ENCODE results near the gene SEC61G.

Gene SEC61G

GRCh38 chr7:54719974-54720373 lies 39.0 kb downstream of the SEC61G start:
- TF ChIP-seq, protein P1, sequence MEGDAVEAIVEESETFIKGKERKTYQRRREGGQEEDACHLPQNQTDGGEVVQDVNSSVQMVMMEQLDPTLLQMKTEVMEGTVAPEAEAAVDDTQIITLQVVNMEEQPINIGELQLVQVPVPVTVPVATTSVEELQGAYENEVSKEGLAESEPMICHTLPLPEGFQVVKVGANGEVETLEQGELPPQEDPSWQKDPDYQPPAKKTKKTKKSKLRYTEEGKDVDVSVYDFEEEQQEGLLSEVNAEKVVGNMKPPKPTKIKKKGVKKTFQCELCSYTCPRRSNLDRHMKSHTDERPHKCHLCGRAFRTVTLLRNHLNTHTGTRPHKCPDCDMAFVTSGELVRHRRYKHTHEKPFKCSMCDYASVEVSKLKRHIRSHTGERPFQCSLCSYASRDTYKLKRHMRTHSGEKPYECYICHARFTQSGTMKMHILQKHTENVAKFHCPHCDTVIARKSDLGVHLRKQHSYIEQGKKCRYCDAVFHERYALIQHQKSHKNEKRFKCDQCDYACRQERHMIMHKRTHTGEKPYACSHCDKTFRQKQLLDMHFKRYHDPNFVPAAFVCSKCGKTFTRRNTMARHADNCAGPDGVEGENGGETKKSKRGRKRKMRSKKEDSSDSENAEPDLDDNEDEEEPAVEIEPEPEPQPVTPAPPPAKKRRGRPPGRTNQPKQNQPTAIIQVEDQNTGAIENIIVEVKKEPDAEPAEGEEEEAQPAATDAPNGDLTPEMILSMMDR (IDR thresholded peaks at IDR 0.05; ENCODE audit: low read depth, low read length) = no peak
- H3K4me3 ChIP-seq (ENCODE audit: low read depth, low read length) = no peak overlapping the region
- in situ Hi-C loops (cut with HindIII; ENCODE audit: low sequenced_read_pairs) = no loop called here
- no peak for DNase-seq (ENCODE audit: low read depth, low spot score)

DNA sequence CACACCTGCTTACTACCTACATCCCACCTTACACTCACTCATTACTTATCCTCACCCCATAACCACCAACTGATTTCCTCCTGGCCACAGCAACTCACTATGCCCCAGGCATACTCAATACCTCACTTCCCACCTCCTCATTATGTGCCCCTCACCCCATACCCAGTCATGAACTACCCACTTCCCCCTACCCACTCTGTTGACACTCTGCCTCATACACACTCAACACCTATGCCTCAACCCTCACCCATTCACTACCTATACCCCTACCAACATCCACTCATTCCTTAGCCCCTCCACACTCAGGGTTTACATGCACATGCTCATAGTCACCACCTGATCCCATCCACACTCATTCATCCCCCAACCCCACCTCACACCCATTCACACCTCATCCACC lies 39.6 kb downstream of the SEC61G start:
- H3K4me3 ChIP-seq (ENCODE audit: low read depth, low read length) = no peak overlapping the region
- TF ChIP-seq, protein P1 (IDR thresholded peaks at IDR 0.05; ENCODE audit: low read depth, low read length) = no peak
- DNase-seq (ENCODE audit: low read depth, low spot score) = no peak
- in situ Hi-C loops (cut with HindIII; ENCODE audit: low sequenced_read_pairs) = no loop called here

DNA sequence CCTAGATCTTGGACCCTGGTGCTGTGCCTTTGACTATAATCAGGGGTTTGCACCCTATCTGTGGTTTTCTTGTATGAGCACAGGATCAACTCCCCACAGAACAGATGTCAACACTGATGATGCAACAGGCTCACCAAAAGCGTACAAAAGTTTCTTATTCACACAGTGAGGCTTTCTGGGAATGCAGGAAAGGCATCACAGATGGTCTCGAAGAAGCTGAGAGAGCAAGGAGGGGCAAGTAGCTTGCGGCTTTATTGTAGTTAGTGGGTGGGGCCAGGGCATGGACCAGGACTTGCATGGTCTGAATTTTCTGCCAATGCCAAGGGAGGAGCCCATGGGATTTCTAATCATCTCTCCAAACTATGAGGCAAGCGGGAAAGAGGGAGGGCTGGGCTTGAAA lies 46.2 kb downstream of the SEC61G start:
- TF ChIP-seq, protein P1 (IDR thresholded peaks at IDR 0.05; ENCODE audit: low read depth, low read length) = no peak
- DNase-seq (ENCODE audit: low read depth, low spot score) = no peak
- no peak overlapping the region for H3K4me3 ChIP-seq (ENCODE audit: low read depth, low read length)
- in situ Hi-C loops (cut with HindIII; ENCODE audit: low sequenced_read_pairs) = no loop called here

GRCh38 chr7:54711900-54712595 lies 47.0 kb downstream of the SEC61G start:
- DNase-seq (ENCODE audit: low read depth, low spot score) = no peak
- in situ Hi-C loops (cut with HindIII; ENCODE audit: low sequenced_read_pairs) = no loop called here
- no peak overlapping the region for H3K4me3 ChIP-seq (ENCODE audit: low read depth, low read length)
- TF ChIP-seq, protein P1 (IDR thresholded peaks at IDR 0.05; ENCODE audit: low read depth, low read length) = no peak

GRCh38 chr7:54709283-54709682 lies 49.7 kb downstream of the SEC61G start:
- in situ Hi-C loops (cut with HindIII; ENCODE audit: low sequenced_read_pairs) = no loop called here
- TF ChIP-seq, protein P1 (IDR thresholded peaks at IDR 0.05; ENCODE audit: low read depth, low read length) = no peak
- H3K4me3 ChIP-seq (ENCODE audit: low read depth, low read length) = no peak overlapping the region
- no peak for DNase-seq (ENCODE audit: low read depth, low spot score)

- in situ Hi-C loops (cut with HindIII; ENCODE audit: low sequenced_read_pairs) = no loop called here
- DNase-seq (ENCODE audit: low read depth, low spot score) = peak; percentile 43
- TF ChIP-seq, protein P1 (IDR thresholded peaks at IDR 0.05; ENCODE audit: low read depth, low read length) = no peak
- no peak overlapping the region for H3K4me3 ChIP-seq (ENCODE audit: low read depth, low read length)
Observed at GRCh38 chr7:54705436-54705835, 53.6 kb downstream of the SEC61G start.

Data from astrocyte of the spinal cord (primary cell).